Natural killer cell (primary cell): ENCODE data around the gene STAB2. TPM values are rescaled to one million over a fixed set of nuclear protein-coding genes. Genes with fewer than 3 reads are reported as not detected.

ENCODE experiments used
- ATAC-seq, 3 donors: fragments of 150-1000 bp in 2 of 3; fragments of 200-7000 bp in 1 of 3; cut with Tn5 transposase; 1 replicate in 1 of 3; 2 replicates in 2 of 3; pipeline ENCODE4 v1.10.0; 2021; ENCODE audit warnings: mild to moderate bottlenecking in 2 of 3, moderate library complexity in 2 of 3
- DNase-seq, 2 donors: peaks; one replicate each; pipeline versions ENCODE4 v3.0.0 to v3.0.0-alpha.2; 2013 to 2021; ENCODE audit warnings: mixed read lengths in 1 of 2
- H3K27ac ChIP-seq: one replicate; pipeline ENCODE4 v1.5.1; 2013; ENCODE audit warnings: mild to moderate bottlenecking, low read length
- H3K27me3 ChIP-seq: one replicate; pipeline ENCODE4 v1.6.1; 2013; ENCODE audit warnings: low read length; ENCODE audit not compliant: control insufficient read depth, insufficient read depth
- H3K36me3 ChIP-seq: one replicate; pipeline ENCODE4 v1.6.1; 2013; ENCODE audit warnings: low read length; ENCODE audit not compliant: control insufficient read depth, insufficient read depth
- H3K4me1 ChIP-seq: one replicate; pipeline ENCODE4 v1.6.1; 2013; ENCODE audit warnings: low read length; ENCODE audit not compliant: control insufficient read depth, insufficient read depth
- H3K4me3 ChIP-seq: one replicate; pipeline ENCODE4 v1.5.1; 2013; ENCODE audit warnings: low read length
- H3K9me3 ChIP-seq: one replicate; pipeline ENCODE4 v1.6.1; 2013; ENCODE audit warnings: low read length; ENCODE audit not compliant: control insufficient read depth, insufficient read depth
- H3K27ac Mint-ChIP-seq, 2 donors: one replicate each; pipeline ENCODE4 v1.8.0; 2022; ENCODE audit warnings: mild to moderate bottlenecking in 2 of 2, mixed read lengths in 2 of 2, moderate library complexity in 1 of 2
- H3K27me3 Mint-ChIP-seq, 2 donors: one replicate each; pipeline ENCODE4 v1.8.0; 2022; ENCODE audit warnings: low read depth in 2 of 2, mixed read lengths in 2 of 2
- H3K36me3 Mint-ChIP-seq: one replicate; pipeline ENCODE4 v1.8.0; 2022; ENCODE audit warnings: mixed read lengths
- H3K4me1 Mint-ChIP-seq, 2 donors: one replicate each; pipeline ENCODE4 v1.8.0; 2022; ENCODE audit warnings: mixed read lengths in 2 of 2
- H3K4me3 Mint-ChIP-seq: one replicate; pipeline ENCODE4 v1.8.0; 2022; ENCODE audit warnings: mild to moderate bottlenecking, moderate library complexity, mixed read lengths
- H3K9me3 Mint-ChIP-seq, 2 donors: one replicate each; pipeline ENCODE4 v1.8.0; 2022; ENCODE audit warnings: mixed read lengths in 2 of 2
- CTCF ChIP-seq: fragments of 200-600 bp; IDR thresholded peaks from one replicate; pipeline ENCODE4 v1.8.0; 2022; ENCODE audit warnings: antibody characterized with exemption
- WGBS: methylation state at CpG from one replicate; pipeline ENCODE4 v1.1.7; 2013; ENCODE audit warnings: missing lambda C conversion rate; ENCODE audit not compliant: insufficient coverage; 5-methylcytosine and 5-hydroxymethylcytosine counted together
- intact Hi-C: fragments of 100-400 bp; cut with micrococcal nuclease; formaldehyde crosslinking; loops from one replicate; pipeline ENCODE4 v1.14.2; 2022
- total RNA-seq, 4 donors: library from RNA; stranded (reverse); fragments of 120-200 nt in 1 of 4; gene quantifications; one replicate each; pipeline versions ENCODE4 v1.2.3 to v1.2.4, GENCODE V29; 2013 to 2022

The STAB2 gene
- total RNA-seq, 3 donors from 2014 or later (not counting 1 experiment from before 2014, with no cell fraction given) = not detected

GRCh38 chr12:103654816-103655215 lies 67.7 kb downstream of the STAB2 start:
- Histone ChIP-seq H3K27me3 (no peaks in the 10 kb centered on the region), H3K27ac (no peak overlapping the region), H3K4me3 (no peak overlapping the region), H3K36me3 (no peaks in the 10 kb centered on the region), H3K9me3 (no peaks in the 10 kb centered on the region), H3K4me1 (no peaks in the 10 kb centered on the region)
- intact Hi-C loops = no loop called here
- H3K9me3 Mint-ChIP-seq = peaks cover 0 to 8% of the 10 kb centered on the region in 2 donors
- H3K4me1 Mint-ChIP-seq = no peaks in the 10 kb centered on the region
- DNase-seq (no peak), ATAC-seq (no peak)
- 96% methylated on average over 2 of the region's 3 CpGs for WGBS
- peaks cover 3 to 9% of the 10 kb centered on the region in 2 donors for H3K27me3 Mint-ChIP-seq
- no peak overlapping the region for H3K4me3 Mint-ChIP-seq
- no peak for TF ChIP-seq CTCF
- no peaks in the 10 kb centered on the region for H3K36me3 Mint-ChIP-seq
- no peak overlapping the region for H3K27ac Mint-ChIP-seq

GRCh38 chr12:103656291-103656690 lies 69.2 kb downstream of the STAB2 start:
- no peak for TF ChIP-seq CTCF
- no peaks in the 10 kb centered on the region for H3K4me1 Mint-ChIP-seq
- H3K9me3 Mint-ChIP-seq = peaks cover 0 to 8% of the 10 kb centered on the region in 2 donors
- H3K27me3 Mint-ChIP-seq = peaks cover 9 to 20% of the 10 kb centered on the region in 2 donors
- no peak overlapping the region for H3K27ac ChIP-seq
- intact Hi-C loops = no loop called here
- H3K36me3 ChIP-seq = no peaks in the 10 kb centered on the region
- H3K9me3 ChIP-seq = no peaks in the 10 kb centered on the region
- no peaks in the 10 kb centered on the region for H3K4me1 ChIP-seq
- no peaks in the 10 kb centered on the region for H3K27me3 ChIP-seq
- no CpG with 5 or more reads among the region's 1 CpG for WGBS
- no peak overlapping the region for H3K27ac Mint-ChIP-seq
- DNase-seq (no peak), ATAC-seq (no peak)
- H3K4me3 Mint-ChIP-seq = no peak overlapping the region
- no peak overlapping the region for H3K4me3 ChIP-seq
- no peaks in the 10 kb centered on the region for H3K36me3 Mint-ChIP-seq

GRCh38 chr12:103657331-103657730 lies 70.3 kb downstream of the STAB2 start:
- no peak overlapping the region for H3K27ac ChIP-seq
- peaks cover 0 to 8% of the 10 kb centered on the region in 2 donors for H3K9me3 Mint-ChIP-seq
- H3K9me3 ChIP-seq = no peaks in the 10 kb centered on the region
- no peaks in the 10 kb centered on the region for H3K4me1 Mint-ChIP-seq
- DNase-seq (no peak), ATAC-seq (no peak)
- no peaks in the 10 kb centered on the region for H3K4me1 ChIP-seq
- H3K36me3 ChIP-seq = no peaks in the 10 kb centered on the region
- no peak overlapping the region for H3K27ac Mint-ChIP-seq
- no peak for TF ChIP-seq CTCF
- H3K4me3 ChIP-seq = no peak overlapping the region
- peaks cover 13 to 29% of the 10 kb centered on the region in 2 donors for H3K27me3 Mint-ChIP-seq
- no peaks in the 10 kb centered on the region for H3K36me3 Mint-ChIP-seq
- intact Hi-C loops = no loop called here
- WGBS = 61% methylated on average over 2 of the region's 2 CpGs
- H3K4me3 Mint-ChIP-seq = no peak overlapping the region
- H3K27me3 ChIP-seq = no peaks in the 10 kb centered on the region

GRCh38 chr12:103664626-103665025 lies 77.6 kb downstream of the STAB2 start:
- Histone ChIP-seq H3K4me1 (no peaks in the 10 kb centered on the region), H3K4me3 (no peak overlapping the region), H3K27ac (no peak overlapping the region), H3K36me3 (no peaks in the 10 kb centered on the region), H3K9me3 (no peaks in the 10 kb centered on the region), H3K27me3 (no peaks in the 10 kb centered on the region)
- ATAC-seq (no peak), DNase-seq (no peak)
- Mint-ChIP-seq H3K36me3 (no peaks in the 10 kb centered on the region), H3K4me3 (no peak overlapping the region), H3K9me3 (no peaks in the 10 kb centered on the region), H3K4me1 (no peaks in the 10 kb centered on the region), H3K27me3 (peaks cover 18 to 40% of the 10 kb centered on the region in 2 donors), H3K27ac (no peak overlapping the region)
- intact Hi-C loops = no loop called here
- TF ChIP-seq CTCF = no peak
- WGBS = 49% methylated on average over 2 of the region's 2 CpGs
